Measurements from ENCODE around the gene TEKT3. TPM values are rescaled to one million over a fixed set of nuclear protein-coding genes. Genes with fewer than 3 reads are reported as not detected.

Gene TEKT3
- total RNA-seq: not detected in 2 replicates

DNA sequence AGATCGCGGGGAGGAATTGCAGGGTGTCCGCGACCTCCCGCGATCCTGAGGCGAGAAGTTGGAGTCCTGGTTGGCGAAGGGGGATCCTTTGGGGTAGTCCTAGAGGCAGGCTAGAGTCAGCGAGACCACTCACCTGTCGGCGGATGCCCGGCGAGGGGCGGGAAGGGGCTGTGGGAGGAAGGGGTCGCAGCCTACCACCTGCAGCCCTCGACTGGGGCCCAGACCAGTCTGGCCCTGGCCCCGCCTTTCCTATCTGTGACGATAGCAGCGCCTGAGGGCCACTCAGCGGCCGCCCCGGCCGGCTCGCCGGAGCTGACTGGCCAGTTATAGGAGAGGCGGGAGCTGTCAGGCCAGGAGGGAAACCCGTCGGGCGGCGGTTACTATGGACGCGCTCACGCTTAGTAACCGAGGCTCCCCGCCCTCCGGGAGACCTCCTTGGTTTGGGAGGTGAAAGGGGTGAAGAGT, at the start of gene TEKT3:
Gene TEKT3, minus strand, starts transcription at position 213 of the 465 bp plus-strand sequence. CDS start 10,012 bp downstream, outside the sequence.
- Mint-ChIP-seq H3K4me1 (ENCODE audit: low read depth) (peaks cover 4% of the 10 kb centered on the region), H3K27me3 (ENCODE audit: low read depth) (peaks cover 51% of the 10 kb centered on the region), H3K27ac (no peak within 1 kb of the TSS), H3K9me3 (no peaks in the 10 kb centered on the region), H3K36me3 (ENCODE audit: low read depth) (no peaks in the 10 kb centered on the region), H3K4me3 (ENCODE audit: low read depth) (no peak within 1 kb of the TSS)
- intact Hi-C loops (cut with micrococcal nuclease): no loop called here
- no peak for DNase-seq (ENCODE audit: low spot score)

DNA sequence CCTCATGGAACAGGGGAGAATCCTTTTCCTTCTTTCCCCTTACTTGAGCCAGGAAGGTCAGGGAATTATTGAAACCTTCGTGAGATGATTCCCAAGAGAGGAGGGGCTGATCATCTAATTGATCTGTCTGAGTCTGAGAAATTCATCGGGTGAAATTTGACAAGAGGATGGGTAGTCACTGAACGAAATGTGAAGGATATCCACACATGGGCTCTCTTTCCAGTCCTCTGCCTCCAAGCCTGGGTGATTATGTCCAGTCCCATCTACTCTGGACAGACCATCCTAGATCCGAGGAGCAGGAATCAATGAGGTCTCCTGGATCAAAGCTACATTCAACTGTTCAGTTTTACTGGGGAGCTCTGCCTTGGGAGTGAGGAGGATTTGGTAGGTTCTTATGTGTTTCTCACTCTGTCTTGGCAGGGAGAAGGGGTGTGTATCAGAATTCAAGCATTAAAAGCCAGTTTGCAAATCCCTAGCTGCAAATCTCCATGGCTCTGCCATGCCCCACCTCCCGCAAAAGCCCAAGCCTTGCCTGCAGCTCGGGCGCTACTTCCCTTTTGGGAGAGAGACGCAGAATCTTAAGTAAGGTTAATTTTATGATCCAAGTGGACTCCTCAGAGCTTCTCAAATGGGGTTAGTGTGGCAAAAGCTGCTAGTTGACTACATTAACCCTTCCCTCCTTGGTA, 47.1 kb upstream of the TEKT3 start:
- Mint-ChIP-seq H3K9me3 (no peaks in the 10 kb centered on the region), H3K4me1 (ENCODE audit: low read depth) (no peaks in the 10 kb centered on the region), H3K27me3 (ENCODE audit: low read depth) (peaks cover 3% of the 10 kb centered on the region), H3K27ac (no peak overlapping the region), H3K4me3 (ENCODE audit: low read depth) (no peak overlapping the region), H3K36me3 (ENCODE audit: low read depth) (no peaks in the 10 kb centered on the region)
- no peak for DNase-seq (ENCODE audit: low spot score)
- intact Hi-C loops (cut with micrococcal nuclease): no loop called here

DNA sequence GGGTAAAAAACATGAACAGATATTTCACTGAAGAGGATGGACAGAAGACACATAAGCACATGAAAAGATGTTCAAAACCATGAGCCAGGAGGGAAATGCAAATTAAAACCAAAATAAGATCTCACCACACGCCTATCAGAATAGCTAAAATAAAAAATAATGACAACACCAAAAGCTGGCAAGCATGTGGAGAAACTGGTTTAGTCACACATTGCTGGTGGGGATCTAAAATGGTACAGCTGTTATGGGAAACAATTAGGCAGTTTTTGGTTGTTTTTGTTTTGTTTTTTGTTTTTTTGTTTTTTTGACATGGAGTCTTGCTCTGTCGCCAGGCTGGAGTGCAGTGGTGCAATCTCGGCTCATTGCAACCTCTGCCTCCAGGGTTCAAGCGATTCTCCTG, 44.7 kb upstream of the TEKT3 start:
- no peak for DNase-seq (ENCODE audit: low spot score)
- no peak overlapping the region for H3K4me3 Mint-ChIP-seq (ENCODE audit: low read depth)
- intact Hi-C loops (cut with micrococcal nuclease): no loop called here
- H3K4me1 Mint-ChIP-seq (ENCODE audit: low read depth): no peaks in the 10 kb centered on the region
- no peaks in the 10 kb centered on the region for H3K36me3 Mint-ChIP-seq (ENCODE audit: low read depth)
- H3K27ac Mint-ChIP-seq: no peak overlapping the region
- H3K9me3 Mint-ChIP-seq: no peaks in the 10 kb centered on the region
- peaks cover 3% of the 10 kb centered on the region for H3K27me3 Mint-ChIP-seq (ENCODE audit: low read depth)

DNA sequence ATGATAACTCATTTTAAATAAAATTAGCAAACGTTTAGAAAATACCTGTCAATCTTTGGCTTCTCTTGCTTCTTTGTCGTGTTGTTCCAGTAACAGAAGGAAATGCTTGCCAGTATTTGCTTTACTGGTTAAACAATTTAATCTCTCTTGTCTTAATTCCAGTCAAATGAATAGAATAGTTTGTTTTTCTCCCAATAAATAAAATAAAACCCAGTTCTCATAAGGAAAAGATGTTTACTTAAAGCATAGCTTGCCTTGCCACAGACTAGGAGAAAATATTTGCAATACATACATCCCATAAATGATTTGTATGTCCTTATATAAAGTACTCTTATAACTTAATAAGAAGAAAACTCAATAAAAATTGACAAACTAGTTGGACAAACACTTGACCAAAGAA, 43.9 kb upstream of the TEKT3 start:
- no peaks in the 10 kb centered on the region for H3K4me1 Mint-ChIP-seq (ENCODE audit: low read depth)
- no peaks in the 10 kb centered on the region for H3K9me3 Mint-ChIP-seq
- intact Hi-C loops (cut with micrococcal nuclease): no loop called here
- no peak for DNase-seq (ENCODE audit: low spot score)
- no peak overlapping the region for H3K27ac Mint-ChIP-seq
- H3K4me3 Mint-ChIP-seq (ENCODE audit: low read depth): no peak overlapping the region
- H3K36me3 Mint-ChIP-seq (ENCODE audit: low read depth): no peaks in the 10 kb centered on the region
- H3K27me3 Mint-ChIP-seq (ENCODE audit: low read depth): peaks cover 3% of the 10 kb centered on the region

- no peak overlapping the region for H3K27ac Mint-ChIP-seq
- H3K4me3 Mint-ChIP-seq (ENCODE audit: low read depth): no peak overlapping the region
- peaks cover 3% of the 10 kb centered on the region for H3K27me3 Mint-ChIP-seq (ENCODE audit: low read depth)
- no peaks in the 10 kb centered on the region for H3K4me1 Mint-ChIP-seq (ENCODE audit: low read depth)
- no peaks in the 10 kb centered on the region for H3K36me3 Mint-ChIP-seq (ENCODE audit: low read depth)
- intact Hi-C loops (cut with micrococcal nuclease): no loop called here
- H3K9me3 Mint-ChIP-seq: no peaks in the 10 kb centered on the region
- no peak for DNase-seq (ENCODE audit: low spot score)
Measured at GRCh38 chr17:15384142-15384787, 42.9 kb upstream of the TEKT3 start.

GRCh38 chr17:15382914-15383313, 41.5 kb upstream of the TEKT3 start:
- Mint-ChIP-seq H3K36me3 (ENCODE audit: low read depth) (no peaks in the 10 kb centered on the region), H3K4me3 (ENCODE audit: low read depth) (no peak overlapping the region), H3K4me1 (ENCODE audit: low read depth) (no peaks in the 10 kb centered on the region), H3K27me3 (ENCODE audit: low read depth) (peaks cover 3% of the 10 kb centered on the region), H3K9me3 (no peaks in the 10 kb centered on the region), H3K27ac (no peak overlapping the region)
- no peak for DNase-seq (ENCODE audit: low spot score)
- intact Hi-C loops (cut with micrococcal nuclease): no loop called here

GRCh38 chr17:15381707-15382106, 40.3 kb upstream of the TEKT3 start:
- Mint-ChIP-seq H3K36me3 (ENCODE audit: low read depth) (no peaks in the 10 kb centered on the region), H3K27me3 (ENCODE audit: low read depth) (peaks cover 3% of the 10 kb centered on the region), H3K4me1 (ENCODE audit: low read depth) (no peaks in the 10 kb centered on the region), H3K9me3 (no peaks in the 10 kb centered on the region), H3K27ac (no peak overlapping the region), H3K4me3 (ENCODE audit: low read depth) (no peak overlapping the region)
- DNase-seq (ENCODE audit: low spot score): no peak
- intact Hi-C loops (cut with micrococcal nuclease): no loop called here

- Mint-ChIP-seq H3K36me3 (ENCODE audit: low read depth) (no peaks in the 10 kb centered on the region), H3K27ac (no peak overlapping the region), H3K9me3 (no peaks in the 10 kb centered on the region), H3K4me1 (ENCODE audit: low read depth) (no peaks in the 10 kb centered on the region), H3K4me3 (ENCODE audit: low read depth) (no peak overlapping the region), H3K27me3 (ENCODE audit: low read depth) (no peaks in the 10 kb centered on the region)
- no peak for DNase-seq (ENCODE audit: low spot score)
- intact Hi-C loops (cut with micrococcal nuclease): no loop called here
Measured at GRCh38 chr17:15380446-15380845, 39.0 kb upstream of the TEKT3 start.

GRCh38 chr17:15379659-15380058, 38.3 kb upstream of the TEKT3 start:
- Mint-ChIP-seq H3K27me3 (ENCODE audit: low read depth) (no peaks in the 10 kb centered on the region), H3K27ac (no peak overlapping the region), H3K9me3 (no peaks in the 10 kb centered on the region), H3K36me3 (ENCODE audit: low read depth) (no peaks in the 10 kb centered on the region), H3K4me1 (ENCODE audit: low read depth) (no peaks in the 10 kb centered on the region), H3K4me3 (ENCODE audit: low read depth) (no peak overlapping the region)
- no peak for DNase-seq (ENCODE audit: low spot score)
- intact Hi-C loops (cut with micrococcal nuclease): no loop called here

GRCh38 chr17:15378243-15378642, 36.8 kb upstream of the TEKT3 start:
- Mint-ChIP-seq H3K4me1 (ENCODE audit: low read depth) (no peaks in the 10 kb centered on the region), H3K36me3 (ENCODE audit: low read depth) (no peaks in the 10 kb centered on the region), H3K4me3 (ENCODE audit: low read depth) (no peak overlapping the region), H3K27me3 (ENCODE audit: low read depth) (no peaks in the 10 kb centered on the region), H3K9me3 (no peaks in the 10 kb centered on the region), H3K27ac (no peak overlapping the region)
- intact Hi-C loops (cut with micrococcal nuclease): no loop called here
- DNase-seq (ENCODE audit: low spot score): no peak

- intact Hi-C loops (cut with micrococcal nuclease): no loop called here
- Mint-ChIP-seq H3K36me3 (ENCODE audit: low read depth) (no peaks in the 10 kb centered on the region), H3K27ac (no peak overlapping the region), H3K27me3 (ENCODE audit: low read depth) (no peaks in the 10 kb centered on the region), H3K9me3 (no peaks in the 10 kb centered on the region), H3K4me3 (ENCODE audit: low read depth) (no peak overlapping the region), H3K4me1 (ENCODE audit: low read depth) (no peaks in the 10 kb centered on the region)
- no peak for DNase-seq (ENCODE audit: low spot score)
Measured at GRCh38 chr17:15377616-15378015, 36.2 kb upstream of the TEKT3 start.

- no peak overlapping the region for H3K4me3 Mint-ChIP-seq (ENCODE audit: low read depth)
- H3K9me3 Mint-ChIP-seq: no peaks in the 10 kb centered on the region
- H3K27ac Mint-ChIP-seq: no peak overlapping the region
- intact Hi-C loops (cut with micrococcal nuclease): no loop called here
- no peak for DNase-seq (ENCODE audit: low spot score)
- no peaks in the 10 kb centered on the region for H3K4me1 Mint-ChIP-seq (ENCODE audit: low read depth)
- H3K27me3 Mint-ChIP-seq (ENCODE audit: low read depth): no peaks in the 10 kb centered on the region
- H3K36me3 Mint-ChIP-seq (ENCODE audit: low read depth): no peaks in the 10 kb centered on the region
Measured at GRCh38 chr17:15377200-15377599, 35.8 kb upstream of the TEKT3 start.

GRCh38 chr17:15371376-15372130, 30.2 kb upstream of the TEKT3 start:
- Mint-ChIP-seq H3K27me3 (ENCODE audit: low read depth) (no peaks in the 10 kb centered on the region), H3K36me3 (ENCODE audit: low read depth) (no peaks in the 10 kb centered on the region), H3K9me3 (no peaks in the 10 kb centered on the region), H3K4me3 (ENCODE audit: low read depth) (no peak overlapping the region), H3K27ac (no peak overlapping the region), H3K4me1 (ENCODE audit: low read depth) (no peaks in the 10 kb centered on the region)
- no peak for DNase-seq (ENCODE audit: low spot score)
- intact Hi-C loops (cut with micrococcal nuclease): no loop called here
